ENCODE measurements around the gene KLHL12. TPM values are rescaled to one million over a fixed set of nuclear protein-coding genes. Genes with fewer than 3 reads are reported as not detected.

Gene KLHL12
- total RNA-seq, 2 experiments from 2014 or later: 27.1 to 28.9 TPM

- CTCF ChIA-PET: no interaction called here
- Mint-ChIP-seq H3K4me3 (no peak overlapping the region), H3K4me1 (peaks cover 36% of the 10 kb centered on the region), H3K36me3 (ENCODE audit: low read depth) (peaks cover 15% of the 10 kb centered on the region), H3K27ac (no peak overlapping the region), H3K9me3 (no peaks in the 10 kb centered on the region), H3K27me3 (no peaks in the 10 kb centered on the region)
- DNase-seq: no peak
- POLR2A ChIA-PET: interaction anchor here (3.1 kb wide), 1 partner anchor 8 kb away, joined by 9 read pairs; the partner anchor contains the start of gene CYB5R1
Measured at GRCh38 chr1:202959276-202959620, 32.2 kb upstream of the KLHL12 start.

- ChIA-PET CTCF (no interaction called here), POLR2A (interaction anchor here (3.1 kb wide), 1 partner anchor 9 kb away, joined by 9 read pairs; the partner anchor contains the start of gene CYB5R1)
- H3K27me3 Mint-ChIP-seq: no peaks in the 10 kb centered on the region
- peaks cover 41% of the 10 kb centered on the region for H3K4me1 Mint-ChIP-seq
- H3K27ac Mint-ChIP-seq: peak overlapping the region; percentile 73
- DNase-seq: no peak
- peaks cover 17% of the 10 kb centered on the region for H3K36me3 Mint-ChIP-seq (ENCODE audit: low read depth)
- H3K4me3 Mint-ChIP-seq: peak overlapping the region; percentile 74
- no peaks in the 10 kb centered on the region for H3K9me3 Mint-ChIP-seq
Measured at GRCh38 chr1:202958544-202959275, 31.7 kb upstream of the KLHL12 start.

- Mint-ChIP-seq H3K27me3 (no peaks in the 10 kb centered on the region), H3K4me3 (peak within 1 kb of the TSS; percentile 74), H3K36me3 (ENCODE audit: low read depth) (peaks cover 15% of the 10 kb centered on the region), H3K27ac (peak within 1 kb of the TSS; percentile 79), H3K9me3 (no peaks in the 10 kb centered on the region), H3K4me1 (peaks cover 48% of the 10 kb centered on the region)
- CTCF ChIA-PET: no interaction called here
- POLR2A ChIA-PET: interaction anchor here (3.1 kb wide), 1 partner anchor 10 kb away, joined by 9 read pairs; the partner anchor contains the start of gene CYB5R1
- peak; percentile 94 for DNase-seq
Measured at GRCh38 chr1:202957733-202958543, 30.9 kb upstream of the KLHL12 start, which contains the start of gene ADIPOR1. TSS of gene ADIPOR1 (minus strand) at chr1:202958312. CDS start at chr1:202951070, 7,242 bp downstream.

GRCh38 chr1:202956969-202957368 lies 29.9 kb upstream of the KLHL12 start:
- CTCF ChIA-PET: interaction anchor here (0.6 kb wide), 1 partner anchor 52 kb away, joined by 4 read pairs; no protein-coding TSS in a partner anchor

GRCh38 chr1:202954057-202954745 lies 27.2 kb upstream of the KLHL12 start:
- Mint-ChIP-seq H3K4me3 (no peak overlapping the region), H3K9me3 (no peaks in the 10 kb centered on the region), H3K36me3 (ENCODE audit: low read depth) (peaks cover 20% of the 10 kb centered on the region), H3K27me3 (no peaks in the 10 kb centered on the region), H3K4me1 (peaks cover 64% of the 10 kb centered on the region), H3K27ac (no peak overlapping the region)
- CTCF ChIA-PET: interaction anchor here (1.0 to 1.7 kb wide), 3 partner anchors 14 to 53 kb away, joined by 3 to 6 read pairs (median 5); partner anchors contain the start of gene TMEM183A
- DNase-seq: no peak
- POLR2A ChIA-PET: interaction anchor here (0.9 to 1.8 kb wide), 6 partner anchors 13 to 66 kb away, joined by 3 to 9 read pairs (median 4); partner anchors contain the start of genes CYB5R1, RABIF and TMEM183A

More at GRCh38 chr1:202956969-202957368, 29.9 kb upstream of the KLHL12 start:
- no peaks in the 10 kb centered on the region for H3K27me3 Mint-ChIP-seq
- peak overlapping the region; percentile 74 for H3K4me3 Mint-ChIP-seq
- H3K27ac Mint-ChIP-seq: peak overlapping the region; percentile 79
- POLR2A ChIA-PET: interaction anchor here (1.0 kb wide), 1 partner anchor 30 kb away, joined by 3 read pairs; the partner anchor contains the start of gene KLHL12
- no peaks in the 10 kb centered on the region for H3K9me3 Mint-ChIP-seq
- H3K36me3 Mint-ChIP-seq (ENCODE audit: low read depth): peaks cover 14% of the 10 kb centered on the region
- H3K4me1 Mint-ChIP-seq: peaks cover 56% of the 10 kb centered on the region
- no peak for DNase-seq

GRCh38 chr1:202953392-202953791 lies 26.4 kb upstream of the KLHL12 start:
- Mint-ChIP-seq H3K36me3 (ENCODE audit: low read depth) (peaks cover 22% of the 10 kb centered on the region), H3K4me3 (no peak overlapping the region), H3K27me3 (no peaks in the 10 kb centered on the region), H3K4me1 (peaks cover 57% of the 10 kb centered on the region), H3K27ac (no peak overlapping the region), H3K9me3 (no peaks in the 10 kb centered on the region)
- ChIA-PET POLR2A (interaction anchor here (0.7 to 1.9 kb wide), 5 partner anchors 13 to 811 kb away, joined by 3 to 5 read pairs (median 3); partner anchors contain the start of genes CYB5R1, KLHL12, LAX1 and TMEM183A), CTCF (interaction anchor here (1.2 to 1.7 kb wide), 2 partner anchors 48 to 54 kb away, joined by 3 to 5 read pairs; partner anchors contain the start of gene TMEM183A)
- DNase-seq: no peak

GRCh38 chr1:202952818-202953217 lies 25.8 kb upstream of the KLHL12 start:
- Mint-ChIP-seq H3K27ac (peak overlapping the region; percentile 40), H3K4me1 (peaks cover 57% of the 10 kb centered on the region), H3K27me3 (no peaks in the 10 kb centered on the region), H3K9me3 (no peaks in the 10 kb centered on the region), H3K4me3 (no peak overlapping the region), H3K36me3 (ENCODE audit: low read depth) (peaks cover 27% of the 10 kb centered on the region)
- CTCF ChIA-PET: interaction anchor here (1.2 kb wide), 1 partner anchor 48 kb away, joined by 3 read pairs; no protein-coding TSS in a partner anchor
- POLR2A ChIA-PET: interaction anchor here (0.7 to 1.9 kb wide), 5 partner anchors 14 to 812 kb away, joined by 3 to 5 read pairs (median 3); partner anchors contain the start of genes CYB5R1, KLHL12 and LAX1
- DNase-seq: no peak

GRCh38 chr1:202952099-202952498 lies 25.1 kb upstream of the KLHL12 start:
- Mint-ChIP-seq H3K4me1 (peaks cover 52% of the 10 kb centered on the region), H3K27me3 (no peaks in the 10 kb centered on the region), H3K9me3 (no peaks in the 10 kb centered on the region), H3K36me3 (ENCODE audit: low read depth) (peaks cover 27% of the 10 kb centered on the region), H3K4me3 (no peak overlapping the region), H3K27ac (no peak overlapping the region)
- ChIA-PET CTCF (interaction anchor here (1.2 to 1.6 kb wide), 2 partner anchors 49 to 88 kb away, joined by 3 to 4 read pairs; no protein-coding TSS in a partner anchor), POLR2A (interaction anchor here (1.4 to 1.9 kb wide), 4 partner anchors 14 to 55 kb away, joined by 3 to 5 read pairs (median 4); partner anchors contain the start of genes CYB5R1, KLHL12 and TMEM183A)
- no peak for DNase-seq

GRCh38 chr1:202951437-202951836 lies 24.4 kb upstream of the KLHL12 start:
- no peaks in the 10 kb centered on the region for H3K9me3 Mint-ChIP-seq
- peaks cover 27% of the 10 kb centered on the region for H3K36me3 Mint-ChIP-seq (ENCODE audit: low read depth)
- H3K4me1 Mint-ChIP-seq: peaks cover 46% of the 10 kb centered on the region
- ChIA-PET CTCF (interaction anchor here (1.2 to 1.6 kb wide), 2 partner anchors 63 to 89 kb away, joined by 4 read pairs; partner anchors contain the start of gene RABIF), POLR2A (interaction anchor here (1.7 to 1.8 kb wide), 2 partner anchors 26 to 55 kb away, joined by 3 to 4 read pairs; partner anchors contain the start of gene TMEM183A)
- H3K27ac Mint-ChIP-seq: no peak overlapping the region
- H3K27me3 Mint-ChIP-seq: no peaks in the 10 kb centered on the region
- no peak overlapping the region for H3K4me3 Mint-ChIP-seq
- no peak for DNase-seq

GRCh38 chr1:202945483-202945882 lies 18.4 kb upstream of the KLHL12 start:
- no peaks in the 10 kb centered on the region for H3K9me3 Mint-ChIP-seq
- H3K27me3 Mint-ChIP-seq: no peaks in the 10 kb centered on the region
- ChIA-PET CTCF (interaction anchor here (1.4 to 1.8 kb wide), 2 partner anchors 18 to 54 kb away, joined by 3 to 4 read pairs; partner anchors contain the start of gene KLHL12), POLR2A (interaction anchor here (2.0 kb wide), 1 partner anchor 18 kb away, joined by 6 read pairs; the partner anchor contains the start of gene KLHL12)
- no peak for DNase-seq
- no peaks in the 10 kb centered on the region for H3K4me1 Mint-ChIP-seq
- no peak overlapping the region for H3K4me3 Mint-ChIP-seq
- no peak overlapping the region for H3K27ac Mint-ChIP-seq
- H3K36me3 Mint-ChIP-seq (ENCODE audit: low read depth): peaks cover 61% of the 10 kb centered on the region

- Mint-ChIP-seq H3K36me3 (ENCODE audit: low read depth) (peaks cover 59% of the 10 kb centered on the region), H3K27me3 (no peaks in the 10 kb centered on the region), H3K27ac (no peak overlapping the region), H3K4me1 (no peaks in the 10 kb centered on the region), H3K4me3 (no peak overlapping the region), H3K9me3 (no peaks in the 10 kb centered on the region)
- CTCF ChIA-PET: interaction anchor here (1.4 to 1.8 kb wide), 2 partner anchors 17 to 55 kb away, joined by 3 to 4 read pairs; partner anchors contain the start of gene KLHL12
- POLR2A ChIA-PET: interaction anchor here (2.0 kb wide), 1 partner anchor 17 kb away, joined by 6 read pairs; the partner anchor contains the start of gene KLHL12
- DNase-seq: no peak
Measured at GRCh38 chr1:202944438-202944921, 17.4 kb upstream of the KLHL12 start.

All from activated CD4-positive, alpha-beta memory T cell treated with anti-CD3 and anti-CD28 coated beads, Interleukin-2, amount 10 ng/mL, durations not matched to agents 7 days and 5 days (primary cell).